Neural progenitor cell (in vitro differentiated cells): ENCODE results near the gene UGGT2.

Source experiments
- EZH2 ChIP-seq: fragments of 200-600 bp; sonication (generic); IDR thresholded peaks from 2 replicates; pipeline ENCODE4 v1.6.1; 2017; ENCODE audit warnings: antibody characterized with exemption, mild to moderate bottlenecking, moderate library complexity
- EZH2phosphoT487 ChIP-seq: fragments of 200-600 bp; sonication (generic); IDR thresholded peaks from 2 replicates; pipeline ENCODE4 v1.6.1; 2017; ENCODE audit warnings: antibody characterized with exemption
- TF ChIP-seq, protein P1 (sequence below): fragments of 200-600 bp; sonication (generic); IDR thresholded peaks from 2 replicates; pipeline ENCODE4 v1.5.1; 2017; ENCODE audit warnings: antibody characterized with exemption, mild to moderate bottlenecking

DNA sequence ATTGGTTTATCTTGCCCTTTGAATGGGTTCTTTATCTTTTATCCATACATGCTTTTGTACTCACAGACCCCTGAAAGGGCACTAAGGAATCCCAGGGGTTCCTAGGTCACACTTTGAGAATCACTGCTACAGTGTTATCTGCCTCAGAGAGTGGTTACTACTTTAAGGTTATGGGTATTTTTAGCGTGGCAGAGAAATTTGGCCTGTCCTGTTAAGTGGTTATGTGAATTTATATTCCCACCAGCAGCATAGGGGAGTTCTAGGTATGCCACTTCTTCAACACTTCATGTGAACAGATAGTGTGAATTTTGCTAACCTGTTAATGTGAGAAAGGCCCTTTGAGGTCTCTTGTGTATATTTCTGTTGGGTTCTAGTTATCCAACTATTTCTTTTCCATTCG, 300.5 kb downstream of the UGGT2 start:
- TF ChIP-seq, protein P1, sequence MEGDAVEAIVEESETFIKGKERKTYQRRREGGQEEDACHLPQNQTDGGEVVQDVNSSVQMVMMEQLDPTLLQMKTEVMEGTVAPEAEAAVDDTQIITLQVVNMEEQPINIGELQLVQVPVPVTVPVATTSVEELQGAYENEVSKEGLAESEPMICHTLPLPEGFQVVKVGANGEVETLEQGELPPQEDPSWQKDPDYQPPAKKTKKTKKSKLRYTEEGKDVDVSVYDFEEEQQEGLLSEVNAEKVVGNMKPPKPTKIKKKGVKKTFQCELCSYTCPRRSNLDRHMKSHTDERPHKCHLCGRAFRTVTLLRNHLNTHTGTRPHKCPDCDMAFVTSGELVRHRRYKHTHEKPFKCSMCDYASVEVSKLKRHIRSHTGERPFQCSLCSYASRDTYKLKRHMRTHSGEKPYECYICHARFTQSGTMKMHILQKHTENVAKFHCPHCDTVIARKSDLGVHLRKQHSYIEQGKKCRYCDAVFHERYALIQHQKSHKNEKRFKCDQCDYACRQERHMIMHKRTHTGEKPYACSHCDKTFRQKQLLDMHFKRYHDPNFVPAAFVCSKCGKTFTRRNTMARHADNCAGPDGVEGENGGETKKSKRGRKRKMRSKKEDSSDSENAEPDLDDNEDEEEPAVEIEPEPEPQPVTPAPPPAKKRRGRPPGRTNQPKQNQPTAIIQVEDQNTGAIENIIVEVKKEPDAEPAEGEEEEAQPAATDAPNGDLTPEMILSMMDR = no peak
- TF ChIP-seq EZH2 (no peak), EZH2phosphoT487 (no peak)
